Measurements from ENCODE around the gene SRC. TPM values are rescaled to one million over a fixed set of nuclear protein-coding genes. Genes with fewer than 3 reads are reported as not detected.

Gene SRC
- total and polyA plus RNA-seq, 2 donors (not counting 3 experiments of a cell fraction or from before 2014, with no cell fraction given): 22.6 to 29.4 TPM

DNA sequence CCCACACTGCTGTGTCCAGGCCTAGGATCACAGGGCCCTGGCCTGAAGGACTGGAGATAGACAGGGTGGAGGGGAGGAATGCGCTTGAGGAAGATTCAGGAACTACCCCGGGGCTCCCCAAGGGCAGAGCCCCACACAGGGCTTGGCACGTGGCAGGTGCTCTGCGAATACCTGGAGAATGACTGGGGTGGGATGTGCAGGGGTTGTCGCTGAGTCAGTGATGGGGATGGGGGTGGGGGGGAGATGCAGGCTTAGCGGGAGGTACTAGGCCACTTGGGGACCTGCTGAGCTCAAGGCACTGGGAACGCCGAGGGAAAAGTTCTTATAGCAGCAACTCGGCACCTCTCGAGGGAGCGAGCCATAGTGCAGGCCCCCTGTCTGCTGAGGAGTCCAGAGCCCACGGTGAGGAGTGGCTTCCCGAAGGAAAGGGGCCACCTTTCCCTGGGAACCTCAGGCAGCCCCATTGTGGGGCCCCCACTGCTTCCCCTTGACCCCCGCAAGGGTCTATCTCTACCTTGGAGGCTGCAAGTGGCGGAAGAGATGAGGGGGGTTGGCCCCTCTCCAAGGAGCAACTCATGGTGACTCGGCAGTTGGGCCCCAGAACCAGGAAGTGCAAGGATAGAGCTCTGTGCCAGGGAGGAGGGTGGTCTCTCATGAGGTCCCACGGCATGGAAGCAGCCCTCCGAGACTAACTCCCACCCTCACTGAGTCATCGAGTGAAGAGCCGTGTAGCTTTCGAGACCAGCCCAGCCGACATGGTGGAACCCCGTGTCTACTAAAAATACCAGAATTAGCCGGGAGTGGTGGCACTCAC is 33.1 kb downstream of the SRC start:
- dilution Hi-C loops (cut with MboI; ENCODE audit: extremely low pct_ligation_motif_present, low sequenced_read_pairs): no loop called here
- intact Hi-C loops (cut with micrococcal nuclease): no loop called here
- peak overlapping the region; percentile 48 for H2AFZ ChIP-seq (ENCODE audit: low read depth, low read length)
- peaks cover 27% of the 10 kb centered on the region for H3K4me1 ChIP-seq (ENCODE audit: control insufficient read depth, extremely low read depth, insufficient read depth, low read length)
- peak; percentile 28 for TF ChIP-seq FOS (IDR thresholded peaks at IDR 0.05; ENCODE audit: borderline replicate concordance, insufficient read depth, low read length)
- no peak for TF ChIP-seq MYC (IDR thresholded peaks at IDR 0.05; ENCODE audit: low read depth, low read length)
- TF ChIP-seq, protein P1, sequence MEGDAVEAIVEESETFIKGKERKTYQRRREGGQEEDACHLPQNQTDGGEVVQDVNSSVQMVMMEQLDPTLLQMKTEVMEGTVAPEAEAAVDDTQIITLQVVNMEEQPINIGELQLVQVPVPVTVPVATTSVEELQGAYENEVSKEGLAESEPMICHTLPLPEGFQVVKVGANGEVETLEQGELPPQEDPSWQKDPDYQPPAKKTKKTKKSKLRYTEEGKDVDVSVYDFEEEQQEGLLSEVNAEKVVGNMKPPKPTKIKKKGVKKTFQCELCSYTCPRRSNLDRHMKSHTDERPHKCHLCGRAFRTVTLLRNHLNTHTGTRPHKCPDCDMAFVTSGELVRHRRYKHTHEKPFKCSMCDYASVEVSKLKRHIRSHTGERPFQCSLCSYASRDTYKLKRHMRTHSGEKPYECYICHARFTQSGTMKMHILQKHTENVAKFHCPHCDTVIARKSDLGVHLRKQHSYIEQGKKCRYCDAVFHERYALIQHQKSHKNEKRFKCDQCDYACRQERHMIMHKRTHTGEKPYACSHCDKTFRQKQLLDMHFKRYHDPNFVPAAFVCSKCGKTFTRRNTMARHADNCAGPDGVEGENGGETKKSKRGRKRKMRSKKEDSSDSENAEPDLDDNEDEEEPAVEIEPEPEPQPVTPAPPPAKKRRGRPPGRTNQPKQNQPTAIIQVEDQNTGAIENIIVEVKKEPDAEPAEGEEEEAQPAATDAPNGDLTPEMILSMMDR (IDR thresholded peaks at IDR 0.05; ENCODE audit: extremely low read depth in 1 of 2, insufficient read depth in 1 of 2, low read depth in 1 of 2, low read length in 2 of 2): no peak
- TF ChIP-seq GATA2 (IDR thresholded peaks at IDR 0.05; ENCODE audit: insufficient read depth, insufficient read length, low read depth, low read length): no peak
- no peak for TF ChIP-seq EZH2 (IDR thresholded peaks at IDR 0.05; ENCODE audit: borderline replicate concordance, low read depth, low read length, severe bottlenecking)
- TF ChIP-seq POLR2AphosphoS5 (IDR thresholded peaks at IDR 0.05; ENCODE audit: insufficient read depth, low read depth, low read length): peak; percentile 67
- no peaks in the 10 kb centered on the region for H3K27me3 ChIP-seq (ENCODE audit: control insufficient read depth in 2 of 2, insufficient read depth in 2 of 2, low read length in 2 of 2)
- peaks cover 19% of the 10 kb centered on the region for H3K79me2 ChIP-seq (ENCODE audit: control insufficient read depth, insufficient read depth, low read length)
- CTCF ChIA-PET: interaction anchor here (1.0 to 2.7 kb wide), 10 partner anchors 14 to 183 kb away, joined by 3 to 7 read pairs (median 4); partner anchors contain the start of gene SRC
- peak overlapping the region; percentile 66 for H3K27ac ChIP-seq (ENCODE audit: insufficient read depth, low read depth, low read length)
- H3K36me3 ChIP-seq (ENCODE audit: control insufficient read depth in 2 of 2, extremely low read depth in 1 of 2, insufficient read depth in 2 of 2, low read length in 2 of 2): peaks cover 0 to 3% of the 10 kb centered on the region in 2 experiments
- POLR2A ChIA-PET: interaction anchor here (0.7 to 1.0 kb wide), 2 partner anchors 109 to 143 kb away, joined by 3 read pairs; no protein-coding TSS in a partner anchor
- no peak overlapping the region for H3K4me3 ChIP-seq (replicated peaks in 1 of 3; ENCODE audit: insufficient read depth in 1 of 3, low read depth in 1 of 3, low read length in 3 of 3)
- H3K9me1 ChIP-seq (replicated peaks; ENCODE audit: control insufficient read depth, extremely low read depth, insufficient read depth, low read length): no peaks in the 10 kb centered on the region
- no peak overlapping the region for H3K4me2 ChIP-seq (ENCODE audit: insufficient read depth, low read length)
- peak overlapping the region; percentile 38 for H3K9ac ChIP-seq (replicated peaks; ENCODE audit: extremely low read depth, insufficient read depth, low read length)
- FAIRE-seq (peak; percentile 85), DNase-seq (ENCODE audit: low read depth, low spot score) (peak; percentile 55)
- BruUV-seq (replicated peaks): no TSS peak
- H3K9me3 ChIP-seq (replicated peaks; ENCODE audit: control insufficient read depth, insufficient read depth, low read length): no peaks in the 10 kb centered on the region
- no peaks in the 10 kb centered on the region for H4K20me1 ChIP-seq (replicated peaks; ENCODE audit: control insufficient read depth, extremely low read depth, insufficient read depth, low read length)

All from endothelial cell of umbilical vein (primary cell).